Liver (tissue), 9 donors: ENCODE measurements around the gene PLCB1. TPM values are rescaled to one million over a fixed set of nuclear protein-coding genes. Genes with fewer than 3 reads are reported as not detected.

Experiments
- DNase-seq: peaks from one replicate; pipeline ENCODE4 v3.0.0-alpha.2; 2017; ENCODE audit warnings: low spot score
- H3K27ac ChIP-seq, 2 donors: one replicate each; pipeline ENCODE4 v1.7.0; 2013; ENCODE audit warnings: inconsistent platforms in 2 of 2, low read length in 2 of 2, control low read depth in 1 of 2, low read depth in 1 of 2, mild to moderate bottlenecking in 1 of 2
- H3K27me3 ChIP-seq, 4 donors: one replicate each; pipeline versions ENCODE4 v1.6.1 to v1.7.0; 2013; ENCODE audit warnings: low read length in 3 of 4, inconsistent platforms in 1 of 4, mild to moderate bottlenecking in 1 of 4, moderate library complexity in 1 of 4; ENCODE audit not compliant: control insufficient read depth in 4 of 4, insufficient read depth in 4 of 4
- H3K36me3 ChIP-seq, 4 donors: one replicate each; pipeline versions ENCODE4 v1.6.1 to v1.7.0; 2013; ENCODE audit warnings: low read length in 3 of 4, mild to moderate bottlenecking in 3 of 4, low read depth in 1 of 4, moderate library complexity in 1 of 4; ENCODE audit not compliant: control insufficient read depth in 4 of 4, insufficient read depth in 3 of 4
- H3K4me1 ChIP-seq, 4 donors: one replicate each; pipeline versions ENCODE4 v1.6.1 to v1.7.0; 2013; ENCODE audit warnings: low read length in 3 of 4, mild to moderate bottlenecking in 3 of 4, moderate library complexity in 1 of 4; ENCODE audit not compliant: control insufficient read depth in 4 of 4, insufficient read depth in 4 of 4
- H3K4me3 ChIP-seq, 3 donors: one replicate each; pipeline versions ENCODE4 v1.6.1 to v1.7.0; 2013; ENCODE audit warnings: low read length in 3 of 3, control low read depth in 1 of 3, low read depth in 1 of 3, mild to moderate bottlenecking in 1 of 3
- H3K9ac ChIP-seq, 2 donors: one replicate each; pipeline ENCODE4 v1.7.0; 2013; ENCODE audit warnings: low read length in 2 of 2, mild to moderate bottlenecking in 2 of 2, moderate library complexity in 2 of 2, control low read depth in 1 of 2, low read depth in 1 of 2
- H3K9me3 ChIP-seq, 4 donors: one replicate each; pipeline versions ENCODE4 v1.6.1 to v1.7.0; 2013; ENCODE audit warnings: low read length in 3 of 4; ENCODE audit not compliant: control insufficient read depth in 4 of 4
- ATF3 ChIP-seq: IDR thresholded peaks from 2 replicates; pipeline ENCODE4 v1.6.1; 2016; ENCODE audit warnings: antibody characterized with exemption
- EGR1 ChIP-seq, 2 donors: IDR thresholded peaks; 2 replicates each; pipeline ENCODE4 v1.6.1; 2016 to 2018; ENCODE audit warnings: antibody characterized with exemption in 2 of 2, low read depth in 2 of 2
- FOXA1 ChIP-seq: IDR thresholded peaks from 2 replicates; pipeline ENCODE4 v1.6.1; 2016; ENCODE audit warnings: antibody characterized with exemption
- FOXA2 ChIP-seq: IDR thresholded peaks from 2 replicates; pipeline ENCODE4 v1.6.1; 2016; ENCODE audit warnings: antibody characterized with exemption
- GABPA ChIP-seq, 2 donors: IDR thresholded peaks in 1 of 2; conservative IDR thresholded peaks in 1 of 2; 2 replicates each; pipeline ENCODE4 v1.6.1; 2016; ENCODE audit warnings: antibody characterized with exemption in 2 of 2, mild to moderate bottlenecking in 1 of 2, moderate library complexity in 1 of 2
- HNF4A ChIP-seq, 2 donors: conservative IDR thresholded peaks; 2 replicates each; pipeline ENCODE4 v1.6.1; 2016; ENCODE audit warnings: antibody characterized with exemption in 2 of 2, mild to moderate bottlenecking in 2 of 2
- HNF4G ChIP-seq: IDR thresholded peaks from 2 replicates; pipeline ENCODE4 v1.6.1; 2016; ENCODE audit warnings: antibody characterized with exemption
- JUND ChIP-seq, 2 donors: IDR thresholded peaks; 2 replicates each; pipeline ENCODE4 v1.6.1; 2016; ENCODE audit warnings: antibody characterized with exemption in 2 of 2
- MAX ChIP-seq: IDR thresholded peaks from 2 replicates; pipeline ENCODE4 v1.6.1; 2016; ENCODE audit warnings: antibody characterized with exemption
- NR2F2 ChIP-seq: IDR thresholded peaks from 2 replicates; pipeline ENCODE4 v1.6.1; 2016; ENCODE audit warnings: antibody characterized with exemption
- RAD21 ChIP-seq, 2 donors: IDR thresholded peaks; 2 replicates each; pipeline ENCODE4 v1.6.1; 2016; ENCODE audit warnings: antibody characterized with exemption in 2 of 2, mild to moderate bottlenecking in 2 of 2
- REST ChIP-seq: IDR thresholded peaks from 2 replicates; pipeline ENCODE4 v1.6.1; 2016; ENCODE audit warnings: antibody characterized with exemption, mild to moderate bottlenecking
- RXRA ChIP-seq, 2 donors: IDR thresholded peaks; 2 replicates each; pipeline ENCODE4 v1.6.1; 2017 to 2018; ENCODE audit warnings: antibody characterized with exemption in 2 of 2, mild to moderate bottlenecking in 1 of 2
- SP1 ChIP-seq: IDR thresholded peaks from 2 replicates; pipeline ENCODE4 v1.6.1; 2018; ENCODE audit warnings: antibody characterized with exemption, mild to moderate bottlenecking
- TAF1 ChIP-seq: conservative IDR thresholded peaks from 2 replicates; pipeline ENCODE4 v1.6.1; 2016; ENCODE audit warnings: antibody characterized with exemption, mild to moderate bottlenecking
- YY1 ChIP-seq: IDR thresholded peaks from 2 replicates; pipeline ENCODE4 v1.6.1; 2016; ENCODE audit warnings: antibody characterized with exemption, mild to moderate bottlenecking
- ZBTB33 ChIP-seq: IDR thresholded peaks from 2 replicates; pipeline ENCODE4 v1.6.1; 2016; ENCODE audit warnings: antibody characterized with exemption
- WGBS: extraction: QIAGEN DNeasy Blood & Tissue Kit; methylation state at CpG from one replicate; pipeline ENCODE4 v1.1.7; 2013; 5-methylcytosine and 5-hydroxymethylcytosine counted together
- polyA plus RNA-seq, 2 donors: library from polyadenylated mRNA; stranded (reverse) in 1 of 2; unstranded in 1 of 2; fragments of 200-250 nt in 1 of 2; fragments of >200 nt in 1 of 2; fragmentation: Nextera tagmentation in 1 of 2; extraction: Ambion mirVana in 1 of 2; gene quantifications; one replicate each; pipeline versions ENCODE4 v1.2.1 to v1.2.3, GENCODE V29; 2013 to 2015
- total RNA-seq, 2 donors: library from RNA; depleted of rRNA; stranded (reverse); fragments of >200 nt; gene quantifications; one replicate each; pipeline ENCODE4 v1.2.3, GENCODE V29; 2014
- TF ChIP-seq, protein P1 (sequence below): fragments of 150-350 bp; IDR thresholded peaks from 2 replicates; pipeline ENCODE4 v1.5.1; 2017; ENCODE audit warnings: improper control_type of control experiment, low read depth, low read length; ENCODE audit not compliant: missing input control
- donor health status: healthy.
- donor health status: healthy.
- donor health status: healthy.
- donor health status: healthy.
- donor health status: healthy.

Gene PLCB1
- total and polyA plus RNA-seq, 4 donors = 3.7 to 13.5 (median 5.9) TPM

GRCh38 chr20:8367689-8368088 is 235.6 kb downstream of the PLCB1 start:
- 90% methylated on average over 7 of the region's 7 CpGs for WGBS
- H3K4me3 ChIP-seq = no peak overlapping the region
- no peak overlapping the region for H3K9ac ChIP-seq
- no peak for DNase-seq
- H3K27ac ChIP-seq = no peak overlapping the region
- no peaks in the 10 kb centered on the region for H3K9me3 ChIP-seq
- no peaks in the 10 kb centered on the region for H3K4me1 ChIP-seq
- H3K27me3 ChIP-seq = peaks cover 0 to 3% (median 0%) of the 10 kb centered on the region in 4 donors
- H3K36me3 ChIP-seq = no peaks in the 10 kb centered on the region
- TF ChIP-seq NR2F2 = no peak
- TF ChIP-seq, protein P1, sequence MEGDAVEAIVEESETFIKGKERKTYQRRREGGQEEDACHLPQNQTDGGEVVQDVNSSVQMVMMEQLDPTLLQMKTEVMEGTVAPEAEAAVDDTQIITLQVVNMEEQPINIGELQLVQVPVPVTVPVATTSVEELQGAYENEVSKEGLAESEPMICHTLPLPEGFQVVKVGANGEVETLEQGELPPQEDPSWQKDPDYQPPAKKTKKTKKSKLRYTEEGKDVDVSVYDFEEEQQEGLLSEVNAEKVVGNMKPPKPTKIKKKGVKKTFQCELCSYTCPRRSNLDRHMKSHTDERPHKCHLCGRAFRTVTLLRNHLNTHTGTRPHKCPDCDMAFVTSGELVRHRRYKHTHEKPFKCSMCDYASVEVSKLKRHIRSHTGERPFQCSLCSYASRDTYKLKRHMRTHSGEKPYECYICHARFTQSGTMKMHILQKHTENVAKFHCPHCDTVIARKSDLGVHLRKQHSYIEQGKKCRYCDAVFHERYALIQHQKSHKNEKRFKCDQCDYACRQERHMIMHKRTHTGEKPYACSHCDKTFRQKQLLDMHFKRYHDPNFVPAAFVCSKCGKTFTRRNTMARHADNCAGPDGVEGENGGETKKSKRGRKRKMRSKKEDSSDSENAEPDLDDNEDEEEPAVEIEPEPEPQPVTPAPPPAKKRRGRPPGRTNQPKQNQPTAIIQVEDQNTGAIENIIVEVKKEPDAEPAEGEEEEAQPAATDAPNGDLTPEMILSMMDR = no peak
- TF ChIP-seq JUND (IDR thresholded peaks at IDR 0.05) = no peak
- no peak for TF ChIP-seq FOXA1
- no peak for TF ChIP-seq REST
- TF ChIP-seq MAX = no peak
- TF ChIP-seq RXRA (IDR thresholded peaks at IDR 0.05) = no peak
- no peak for TF ChIP-seq GABPA (IDR thresholded peaks at IDR 0.05 in 1 of 2, conservative IDR thresholded peaks at IDR 0.05 in 1 of 2)
- no peak for TF ChIP-seq TAF1
- TF ChIP-seq FOXA2 = no peak
- no peak for TF ChIP-seq ZBTB33
- TF ChIP-seq HNF4A (conservative IDR thresholded peaks at IDR 0.05) = no peak
- TF ChIP-seq ATF3 = no peak
- TF ChIP-seq SP1 = no peak

- Histone ChIP-seq H3K9ac (no peak overlapping the region), H3K27me3 (peaks cover 0 to 3% (median 0%) of the 10 kb centered on the region in 4 donors), H3K4me3 (no peak overlapping the region), H3K9me3 (no peaks in the 10 kb centered on the region), H3K27ac (no peak overlapping the region), H3K4me1 (no peaks in the 10 kb centered on the region), H3K36me3 (no peaks in the 10 kb centered on the region)
- WGBS = 79% methylated on average over 3 of the region's 3 CpGs
- TF ChIP-seq ATF3 (no peak), HNF4A (conservative IDR thresholded peaks at IDR 0.05) (no peak), YY1 (no peak), SP1 (no peak), JUND (IDR thresholded peaks at IDR 0.05) (no peak), RXRA (IDR thresholded peaks at IDR 0.05) (no peak), EGR1 (IDR thresholded peaks at IDR 0.05; ENCODE audit: low read depth in 2 of 2) (no peak), FOXA1 (no peak), HNF4G (no peak), RAD21 (IDR thresholded peaks at IDR 0.05) (no peak), MAX (no peak), ZBTB33 (no peak), NR2F2 (no peak)
- TF ChIP-seq, protein P1 = no peak
- no peak for DNase-seq
These were observed 236.6 kb downstream of the PLCB1 start for GRCh38 chr20:8368670-8369069.
